Measurements from ENCODE around the gene WDR27.

The WDR27 gene

DNA sequence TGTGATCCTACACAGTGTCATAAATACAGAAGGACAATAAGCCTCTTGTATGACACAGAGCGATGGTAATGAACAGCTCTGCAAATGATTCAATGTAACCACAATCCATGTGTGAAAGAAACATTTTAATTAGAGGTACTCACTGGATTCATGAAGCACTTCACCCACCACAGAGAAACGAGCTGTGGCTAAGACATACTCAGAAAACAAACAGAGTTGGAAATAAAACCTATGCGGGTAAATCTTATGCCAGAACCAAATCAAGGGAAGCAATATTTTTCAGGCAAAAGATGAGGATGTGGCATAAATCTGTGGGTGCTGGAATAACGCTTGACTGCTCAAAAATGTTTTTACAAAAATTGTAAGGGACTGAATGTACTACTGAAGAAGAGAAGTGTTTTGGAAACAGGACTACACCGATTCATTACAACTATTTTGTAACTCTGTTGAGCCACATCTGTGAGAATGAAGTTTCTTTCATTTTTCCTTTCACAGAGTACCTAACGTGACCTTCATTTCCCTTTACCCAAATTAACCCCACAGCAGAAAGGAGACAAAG is 112.1 kb downstream of the WDR27 start:
- Histone ChIP-seq H3K4me2 (ENCODE audit: low read depth, low read length, poor library complexity, severe bottlenecking) (no peak overlapping the region), H3K9me2 (replicated peaks; ENCODE audit: low read depth, low read length) (no peaks in the 10 kb centered on the region), H3K36me3 (ENCODE audit: insufficient read depth, low read length) (no peaks in the 10 kb centered on the region), H3K4me1 (ENCODE audit: insufficient read depth, low read length, poor library complexity, severe bottlenecking) (no peaks in the 10 kb centered on the region), H3F3A (ENCODE audit: low read depth) (no peaks in the 10 kb centered on the region), H3K9me3 (ENCODE audit: insufficient read depth, low read depth, low read length) (no peaks in the 10 kb centered on the region), H3K27me3 (ENCODE audit: insufficient read depth, low read length, poor library complexity, severe bottlenecking) (no peaks in the 10 kb centered on the region), H3K4me3 (ENCODE audit: low read length, poor library complexity, severe bottlenecking) (no peak overlapping the region), H2AFZ (ENCODE audit: low read length) (no peak overlapping the region), H4K20me1 (ENCODE audit: insufficient read depth, low read length, poor library complexity, severe bottlenecking) (no peaks in the 10 kb centered on the region), H3K9ac (ENCODE audit: low read depth, low read length, poor library complexity, severe bottlenecking) (no peak overlapping the region), H3K79me2 (ENCODE audit: insufficient read depth, low read length) (no peaks in the 10 kb centered on the region)
- no peak for TF ChIP-seq CTCF (conservative IDR thresholded peaks at IDR 0.05; ENCODE audit: low read length)
- no peak for TF ChIP-seq EZH2phosphoT487 (IDR thresholded peaks at IDR 0.05; ENCODE audit: borderline replicate concordance)

- no peaks in the 10 kb centered on the region for H3K9me3 ChIP-seq (ENCODE audit: insufficient read depth, low read depth, low read length)
- no peak overlapping the region for H3K4me3 ChIP-seq (ENCODE audit: low read length, poor library complexity, severe bottlenecking)
- no peak overlapping the region for H3K9ac ChIP-seq (ENCODE audit: low read depth, low read length, poor library complexity, severe bottlenecking)
Observed at GRCh38 chr6:169589293-169589692, 112.5 kb downstream of the WDR27 start.

DNA sequence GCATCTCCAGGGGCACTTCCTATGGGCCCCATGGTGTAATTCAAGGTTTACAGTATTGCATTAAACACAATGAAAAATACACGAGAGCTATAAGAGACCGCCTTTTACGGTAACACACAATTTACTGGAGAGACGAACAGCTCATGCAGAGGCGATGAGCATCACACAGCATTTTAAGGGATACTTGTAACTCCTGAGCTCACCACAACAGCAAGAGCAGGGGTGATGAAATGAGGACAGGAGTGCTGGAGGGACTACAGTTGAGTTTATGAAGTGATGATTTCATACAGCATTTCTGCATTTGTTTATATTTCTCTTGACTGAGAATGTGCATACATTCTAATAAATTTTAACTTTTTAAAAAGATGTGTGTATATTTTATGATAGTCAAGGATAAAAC is 113.9 kb downstream of the WDR27 start:
- Histone ChIP-seq H3K9me2 (replicated peaks; ENCODE audit: low read depth, low read length) (no peaks in the 10 kb centered on the region), H3K9me3 (ENCODE audit: insufficient read depth, low read depth, low read length) (no peaks in the 10 kb centered on the region), H4K20me1 (ENCODE audit: insufficient read depth, low read length, poor library complexity, severe bottlenecking) (no peaks in the 10 kb centered on the region), H3K4me1 (ENCODE audit: insufficient read depth, low read length, poor library complexity, severe bottlenecking) (peaks cover 6% of the 10 kb centered on the region), H3K9ac (ENCODE audit: low read depth, low read length, poor library complexity, severe bottlenecking) (no peak overlapping the region), H3K27me3 (ENCODE audit: insufficient read depth, low read length, poor library complexity, severe bottlenecking) (no peaks in the 10 kb centered on the region), H3F3A (ENCODE audit: low read depth) (no peaks in the 10 kb centered on the region), H3K36me3 (ENCODE audit: insufficient read depth, low read length) (no peaks in the 10 kb centered on the region), H3K4me3 (ENCODE audit: low read length, poor library complexity, severe bottlenecking) (no peak overlapping the region), H3K79me2 (ENCODE audit: insufficient read depth, low read length) (no peaks in the 10 kb centered on the region), H3K4me2 (ENCODE audit: low read depth, low read length, poor library complexity, severe bottlenecking) (no peak overlapping the region), H2AFZ (ENCODE audit: low read length) (no peak overlapping the region)
- TF ChIP-seq EZH2phosphoT487 (IDR thresholded peaks at IDR 0.05; ENCODE audit: borderline replicate concordance) (no peak), CTCF (conservative IDR thresholded peaks at IDR 0.05; ENCODE audit: low read length) (no peak)

More at GRCh38 chr6:169589293-169589692, 112.5 kb downstream of the WDR27 start:
- H3K36me3 ChIP-seq (ENCODE audit: insufficient read depth, low read length), result no peaks in the 10 kb centered on the region
- H3K4me2 ChIP-seq (ENCODE audit: low read depth, low read length, poor library complexity, severe bottlenecking), result no peak overlapping the region
- H3K27me3 ChIP-seq (ENCODE audit: insufficient read depth, low read length, poor library complexity, severe bottlenecking), result no peaks in the 10 kb centered on the region
- H3F3A ChIP-seq (ENCODE audit: low read depth), result no peaks in the 10 kb centered on the region
- no peaks in the 10 kb centered on the region for H3K9me2 ChIP-seq (replicated peaks; ENCODE audit: low read depth, low read length)
- no peaks in the 10 kb centered on the region for H4K20me1 ChIP-seq (ENCODE audit: insufficient read depth, low read length, poor library complexity, severe bottlenecking)
- H2AFZ ChIP-seq (ENCODE audit: low read length), result no peak overlapping the region
- peaks cover 5% of the 10 kb centered on the region for H3K4me1 ChIP-seq (ENCODE audit: insufficient read depth, low read length, poor library complexity, severe bottlenecking)
- no peak for TF ChIP-seq EZH2phosphoT487 (IDR thresholded peaks at IDR 0.05; ENCODE audit: borderline replicate concordance)
- no peak for TF ChIP-seq CTCF (conservative IDR thresholded peaks at IDR 0.05; ENCODE audit: low read length)
- H3K79me2 ChIP-seq (ENCODE audit: insufficient read depth, low read length), result no peaks in the 10 kb centered on the region

Data from Loucy (cell line).